ENCODE measurements around the gene CCDC188. TPM values are rescaled to one million over a fixed set of nuclear protein-coding genes. Genes with fewer than 3 reads are reported as not detected.

CCDC188 gene
- total and polyA plus RNA-seq, 10 of the 15 experiments (the other 5 are each of a cell fraction or from before 2014, with no cell fraction given), result not detected

DNA sequence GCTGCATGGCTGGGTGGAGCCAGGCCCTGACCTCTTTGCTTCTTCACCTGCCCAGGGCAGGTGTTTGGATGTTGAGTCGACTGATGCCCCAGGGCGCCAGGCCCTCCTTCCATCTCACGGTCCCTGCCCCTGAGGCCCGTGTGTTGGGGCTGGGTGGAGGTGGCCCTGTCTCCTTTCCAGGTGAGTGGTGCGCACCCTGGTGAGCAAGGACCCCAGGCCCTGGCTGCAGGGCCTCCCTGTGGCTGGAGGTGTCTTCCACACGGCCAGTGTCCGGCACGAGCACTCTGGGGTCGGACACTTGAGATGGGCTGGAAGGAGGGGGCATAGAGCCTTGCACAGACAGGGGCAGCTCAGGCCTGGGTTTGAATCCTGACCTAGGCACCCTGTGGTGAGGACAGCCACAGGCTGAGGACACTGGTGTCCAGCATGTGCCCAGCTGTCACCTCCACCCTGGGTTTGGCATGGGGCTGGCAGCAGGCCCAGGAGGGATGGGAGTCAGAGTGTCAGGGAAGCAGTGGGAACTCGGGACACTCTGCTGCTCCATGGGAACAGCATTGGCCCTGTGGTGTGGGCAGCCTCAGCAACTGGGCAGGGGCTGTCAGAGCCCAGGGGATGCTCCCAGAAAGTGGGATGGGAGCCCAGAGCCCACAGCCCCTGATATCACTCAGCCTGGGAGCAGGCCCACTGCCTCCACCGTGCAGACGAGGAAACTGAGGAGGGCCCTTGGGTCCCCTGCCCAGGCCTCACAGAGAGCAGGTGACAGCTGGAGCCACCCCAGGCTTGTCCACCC, 37.1 kb upstream of the CCDC188 start:
- Histone ChIP-seq H3K4me3 (no peak overlapping the region), H3K27me3 (replicated peaks in 1 of 2; ENCODE audit: control insufficient read depth in 2 of 2, insufficient read depth in 2 of 2, low read length in 1 of 2) (no peaks in the 10 kb centered on the region), H2AFZ (ENCODE audit: control insufficient read depth, low read depth, low read length) (no peak overlapping the region), H4K20me1 (ENCODE audit: control insufficient read depth, insufficient read depth) (no peaks in the 10 kb centered on the region), H3K9me3 (replicated peaks; ENCODE audit: control insufficient read depth, insufficient read depth, low read length) (no peaks in the 10 kb centered on the region), H3K4me1 (ENCODE audit: control insufficient read depth, insufficient read depth, low read length) (no peaks in the 10 kb centered on the region), H3K27ac (ENCODE audit: control insufficient read depth, insufficient read depth) (no peak overlapping the region), H3K9ac (ENCODE audit: control insufficient read depth, insufficient read depth, low read length) (no peak overlapping the region), H3K79me2 (ENCODE audit: control insufficient read depth, insufficient read depth, low read length) (no peaks in the 10 kb centered on the region), H3K4me2 (ENCODE audit: control insufficient read depth, insufficient read depth) (no peak overlapping the region), H3K36me3 (ENCODE audit: control insufficient read depth in 2 of 2, insufficient read depth in 2 of 2, low read length in 1 of 2) (no peaks in the 10 kb centered on the region)
- intact Hi-C loops (cut with micrococcal nuclease; ENCODE audit: unreplicated experiment) (no loop called here), in situ Hi-C loops (cut with MboI) (no loop called here)
- ChIA-PET SMC1A (ENCODE audit: uncharacterized antibody, unreplicated experiment) (no interaction called here), CTCF (interaction anchor here (2.4 kb wide), 1 partner anchor 50 kb away, joined by 6 read pairs; no protein-coding TSS in a partner anchor), POLR2A (no interaction called here), RAD21 (ENCODE audit: unreplicated experiment) (no interaction called here)
- WGBS (ENCODE audit: insufficient coverage, insufficient replicate concordance, low lambda C conversion rate, missing lambda C conversion rate), result 31% methylated on average over 12 of the region's 12 CpGs
- no peak for FAIRE-seq
- ATAC-seq, result no peak
- no TSS peak for BruUV-seq (replicated peaks)
- DNase-seq (ENCODE audit: low read depth, low spot score), result no peak
- no peak for TF ChIP-seq POLR2AphosphoS2 (IDR thresholded peaks at IDR 0.05; ENCODE audit: low read depth, low read length)
- no peak for TF ChIP-seq SMARCA5 (IDR thresholded peaks at IDR 0.05)
- TF ChIP-seq, protein P1, sequence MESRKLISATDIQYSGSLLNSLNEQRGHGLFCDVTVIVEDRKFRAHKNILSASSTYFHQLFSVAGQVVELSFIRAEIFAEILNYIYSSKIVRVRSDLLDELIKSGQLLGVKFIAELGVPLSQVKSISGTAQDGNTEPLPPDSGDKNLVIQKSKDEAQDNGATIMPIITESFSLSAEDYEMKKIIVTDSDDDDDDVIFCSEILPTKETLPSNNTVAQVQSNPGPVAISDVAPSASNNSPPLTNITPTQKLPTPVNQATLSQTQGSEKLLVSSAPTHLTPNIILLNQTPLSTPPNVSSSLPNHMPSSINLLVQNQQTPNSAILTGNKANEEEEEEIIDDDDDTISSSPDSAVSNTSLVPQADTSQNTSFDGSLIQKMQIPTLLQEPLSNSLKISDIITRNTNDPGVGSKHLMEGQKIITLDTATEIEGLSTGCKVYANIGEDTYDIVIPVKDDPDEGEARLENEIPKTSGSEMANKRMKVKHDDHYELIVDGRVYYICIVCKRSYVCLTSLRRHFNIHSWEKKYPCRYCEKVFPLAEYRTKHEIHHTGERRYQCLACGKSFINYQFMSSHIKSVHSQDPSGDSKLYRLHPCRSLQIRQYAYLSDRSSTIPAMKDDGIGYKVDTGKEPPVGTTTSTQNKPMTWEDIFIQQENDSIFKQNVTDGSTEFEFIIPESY (IDR thresholded peaks at IDR 0.05), result no peak
- TF ChIP-seq, protein P2, sequence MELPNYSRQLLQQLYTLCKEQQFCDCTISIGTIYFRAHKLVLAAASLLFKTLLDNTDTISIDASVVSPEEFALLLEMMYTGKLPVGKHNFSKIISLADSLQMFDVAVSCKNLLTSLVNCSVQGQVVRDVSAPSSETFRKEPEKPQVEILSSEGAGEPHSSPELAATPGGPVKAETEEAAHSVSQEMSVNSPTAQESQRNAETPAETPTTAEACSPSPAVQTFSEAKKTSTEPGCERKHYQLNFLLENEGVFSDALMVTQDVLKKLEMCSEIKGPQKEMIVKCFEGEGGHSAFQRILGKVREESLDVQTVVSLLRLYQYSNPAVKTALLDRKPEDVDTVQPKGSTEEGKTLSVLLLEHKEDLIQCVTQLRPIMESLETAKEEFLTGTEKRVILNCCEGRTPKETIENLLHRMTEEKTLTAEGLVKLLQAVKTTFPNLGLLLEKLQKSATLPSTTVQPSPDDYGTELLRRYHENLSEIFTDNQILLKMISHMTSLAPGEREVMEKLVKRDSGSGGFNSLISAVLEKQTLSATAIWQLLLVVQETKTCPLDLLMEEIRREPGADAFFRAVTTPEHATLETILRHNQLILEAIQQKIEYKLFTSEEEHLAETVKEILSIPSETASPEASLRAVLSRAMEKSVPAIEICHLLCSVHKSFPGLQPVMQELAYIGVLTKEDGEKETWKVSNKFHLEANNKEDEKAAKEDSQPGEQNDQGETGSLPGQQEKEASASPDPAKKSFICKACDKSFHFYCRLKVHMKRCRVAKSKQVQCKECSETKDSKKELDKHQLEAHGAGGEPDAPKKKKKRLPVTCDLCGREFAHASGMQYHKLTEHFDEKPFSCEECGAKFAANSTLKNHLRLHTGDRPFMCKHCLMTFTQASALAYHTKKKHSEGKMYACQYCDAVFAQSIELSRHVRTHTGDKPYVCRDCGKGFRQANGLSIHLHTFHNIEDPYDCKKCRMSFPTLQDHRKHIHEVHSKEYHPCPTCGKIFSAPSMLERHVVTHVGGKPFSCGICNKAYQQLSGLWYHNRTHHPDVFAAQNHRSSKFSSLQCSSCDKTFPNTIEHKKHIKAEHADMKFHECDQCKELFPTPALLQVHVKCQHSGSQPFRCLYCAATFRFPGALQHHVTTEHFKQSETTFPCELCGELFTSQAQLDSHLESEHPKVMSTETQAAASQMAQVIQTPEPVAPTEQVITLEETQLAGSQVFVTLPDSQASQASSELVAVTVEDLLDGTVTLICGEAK (IDR thresholded peaks at IDR 0.05; ENCODE audit: borderline replicate concordance), result no peak
- TF ChIP-seq RCOR1 (conservative IDR thresholded peaks at IDR 0.05; ENCODE audit: low read depth, low read length), result no peak
- TF ChIP-seq RFX5 (IDR thresholded peaks at IDR 0.05; ENCODE audit: low read depth, low read length), result no peak

All from GM12878 (cell line).